ENCODE measurements around the gene SPG11.

- TF ChIP-seq CTCF (conservative IDR thresholded peaks at IDR 0.05; ENCODE audit: low read length), result no peak
- no peak for TF ChIP-seq EZH2phosphoT487 (IDR thresholded peaks at IDR 0.05; ENCODE audit: borderline replicate concordance)
Observed at GRCh38 chr15:44641651-44642050, 21.8 kb downstream of the SPG11 start.
